ENCODE results near the gene ZC3H12D.
"Not testable (repeated sequence)": the region's sequence is repeated elsewhere in the genome, so short reads cannot be mapped to it uniquely, and the experiment has no call there.

ZC3H12D gene

GRCh38 chr6:149497365-149497764 lies 12.6 kb upstream of the ZC3H12D start:
- Histone ChIP-seq H3K4ac (ENCODE audit: low read depth in 1 of 2, low read length in 2 of 2) (no peak overlapping the region), H3K27ac (ENCODE audit: low read length, poor library complexity, severe bottlenecking) (no peak overlapping the region), H3K23ac (ENCODE audit: low read length in 2 of 2) (no peak overlapping the region), H3K9me3 (ENCODE audit: control insufficient read depth, low read length) (no peaks in the 10 kb centered on the region), H3K79me1 (replicated peaks; ENCODE audit: low read length, poor library complexity, severe bottlenecking) (no peaks in the 10 kb centered on the region), H3K9ac (ENCODE audit: low read length) (no peak overlapping the region), H3K14ac (ENCODE audit: low read length in 2 of 2) (no peak overlapping the region), H3K4me3 (ENCODE audit: insufficient read depth in 1 of 2, low read depth in 1 of 2, low read length in 2 of 2) (no peak overlapping the region), H4K8ac (ENCODE audit: low read length) (no peak overlapping the region), H3K36me3 (ENCODE audit: control insufficient read depth in 1 of 2, insufficient read depth in 2 of 2, low read depth in 1 of 2, low read length in 2 of 2) (peaks cover 0 to 18% of the 10 kb centered on the region in 2 experiments), H3K18ac (ENCODE audit: low read depth in 1 of 2, low read length in 2 of 2) (no peak overlapping the region), H3K27me3 (ENCODE audit: control insufficient read depth in 1 of 2, insufficient read depth in 1 of 2, low read length in 2 of 2) (no peaks in the 10 kb centered on the region), H2BK5ac (ENCODE audit: low read depth, low read length, poor library complexity, severe bottlenecking) (no peak overlapping the region), H3K4me2 (ENCODE audit: low read length, poor library complexity, severe bottlenecking) (no peak overlapping the region), H2BK120ac (ENCODE audit: low read depth, low read length) (no peak overlapping the region), H2AK5ac (ENCODE audit: low read length, severe bottlenecking) (no peak overlapping the region), H4K91ac (ENCODE audit: low read length) (no peak overlapping the region), H3K4me1 (ENCODE audit: control insufficient read depth, insufficient read depth, low read depth, low read length) (peaks cover 1% of the 10 kb centered on the region), H2BK15ac (ENCODE audit: low read depth, poor library complexity, severe bottlenecking) (no peak overlapping the region), H2BK12ac (ENCODE audit: low read length in 2 of 2) (no peak overlapping the region), H2AFZ (ENCODE audit: low read depth, low read length) (no peak overlapping the region)
- no CpG with 5 or more reads among the region's 2 CpGs for WGBS
- no peak for DNase-seq

DNA sequence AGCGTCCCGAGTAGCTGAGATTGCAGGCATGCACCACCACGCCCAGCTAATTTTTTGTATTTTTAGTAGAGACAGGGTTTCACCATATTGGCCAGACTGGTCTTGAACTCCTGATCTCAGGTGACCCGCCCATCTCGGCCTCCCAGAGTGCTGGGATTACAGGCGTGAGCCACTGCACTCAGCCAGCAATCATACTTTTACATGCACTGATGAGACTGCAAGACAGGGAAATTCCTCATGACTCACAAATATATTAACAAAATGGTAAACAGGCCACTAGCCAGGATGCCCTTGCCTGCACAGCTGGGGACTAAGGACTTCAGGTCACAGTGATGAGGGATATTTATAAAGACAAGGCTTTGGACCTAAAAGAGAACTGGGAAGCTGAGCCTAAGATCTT lies 11.8 kb upstream of the ZC3H12D start:
- H2BK120ac ChIP-seq (ENCODE audit: low read depth, low read length); H3K23ac ChIP-seq (ENCODE audit: low read length in 2 of 2); H3K4me2 ChIP-seq (ENCODE audit: low read length, poor library complexity, severe bottlenecking); H2AK5ac ChIP-seq (ENCODE audit: low read length, severe bottlenecking); H3K9me3 ChIP-seq (ENCODE audit: control insufficient read depth, low read length); H3K18ac ChIP-seq (ENCODE audit: low read depth in 1 of 2, low read length in 2 of 2); H2BK15ac ChIP-seq (ENCODE audit: low read depth, poor library complexity, severe bottlenecking); H3K27me3 ChIP-seq (ENCODE audit: control insufficient read depth in 1 of 2, insufficient read depth in 1 of 2, low read length in 2 of 2); H4K8ac ChIP-seq (ENCODE audit: low read length); H2BK5ac ChIP-seq (ENCODE audit: low read depth, low read length, poor library complexity, severe bottlenecking); H3K4me1 ChIP-seq (ENCODE audit: control insufficient read depth, insufficient read depth, low read depth, low read length); H2BK12ac ChIP-seq (ENCODE audit: low read length in 2 of 2); H3K4me3 ChIP-seq (ENCODE audit: insufficient read depth in 1 of 2, low read depth in 1 of 2, low read length in 2 of 2); H4K91ac ChIP-seq (ENCODE audit: low read length); H3K9ac ChIP-seq (ENCODE audit: low read length); H3K27ac ChIP-seq (ENCODE audit: low read length, poor library complexity, severe bottlenecking); H2AFZ ChIP-seq (ENCODE audit: low read depth, low read length); H3K14ac ChIP-seq (ENCODE audit: low read length in 2 of 2); H3K79me1 ChIP-seq (replicated peaks; ENCODE audit: low read length, poor library complexity, severe bottlenecking): not testable (repeated sequence)
- Histone ChIP-seq H3K36me3 (ENCODE audit: control insufficient read depth in 1 of 2, insufficient read depth in 2 of 2, low read depth in 1 of 2, low read length in 2 of 2) (peaks cover 0 to 11% of the 10 kb centered on the region in 2 experiments), H3K4ac (ENCODE audit: low read depth in 1 of 2, low read length in 2 of 2) (peak overlapping the region in 1 of 2 experiments; percentile 10)
- DNase-seq = peak; percentile 82
- WGBS = 59% methylated on average over 6 of the region's 6 CpGs

DNA sequence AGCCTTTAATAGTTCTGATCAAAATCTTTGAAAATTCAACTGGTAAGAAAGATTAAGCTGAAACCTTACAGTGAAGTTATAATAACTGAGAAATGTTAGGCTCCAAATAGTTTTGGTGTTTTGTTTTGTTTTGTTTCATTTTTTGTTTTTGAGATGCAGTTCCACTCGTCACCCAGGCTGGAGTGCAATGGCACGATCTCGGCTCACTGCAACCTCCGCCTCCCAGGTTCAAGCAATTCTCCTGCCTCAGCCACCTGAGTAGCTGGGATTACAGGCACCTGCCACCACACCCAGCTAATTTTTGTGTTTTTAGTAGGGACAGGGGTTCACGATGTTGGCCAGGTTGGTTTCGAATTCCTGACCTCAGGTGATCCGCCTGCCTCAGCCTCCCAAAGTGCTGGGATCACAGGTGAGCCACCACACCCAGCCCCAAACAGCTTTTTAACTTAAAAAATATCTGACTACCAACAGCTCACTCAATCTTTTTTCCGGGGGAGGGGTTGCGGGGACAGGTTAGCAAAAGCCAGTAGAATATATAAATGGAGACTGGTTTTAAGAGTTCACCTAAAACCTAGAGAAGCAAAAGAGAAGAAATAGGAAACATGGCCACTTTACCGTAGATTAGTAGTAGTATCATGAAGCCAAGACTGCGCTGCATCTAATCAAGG lies 10.7 kb upstream of the ZC3H12D start:
- WGBS = 96% methylated on average over 11 of the region's 11 CpGs
- not testable (repeated sequence) for H4K8ac ChIP-seq (ENCODE audit: low read length); H2AFZ ChIP-seq (ENCODE audit: low read depth, low read length); H3K36me3 ChIP-seq (ENCODE audit: control insufficient read depth in 1 of 2, insufficient read depth in 2 of 2, low read depth in 1 of 2, low read length in 2 of 2); H3K79me1 ChIP-seq (replicated peaks; ENCODE audit: low read length, poor library complexity, severe bottlenecking); H3K4me1 ChIP-seq (ENCODE audit: control insufficient read depth, insufficient read depth, low read depth, low read length); H2BK15ac ChIP-seq (ENCODE audit: low read depth, poor library complexity, severe bottlenecking); H2BK5ac ChIP-seq (ENCODE audit: low read depth, low read length, poor library complexity, severe bottlenecking); H3K9me3 ChIP-seq (ENCODE audit: control insufficient read depth, low read length); DNase-seq; H2BK120ac ChIP-seq (ENCODE audit: low read depth, low read length); H3K27ac ChIP-seq (ENCODE audit: low read length, poor library complexity, severe bottlenecking); H3K4me2 ChIP-seq (ENCODE audit: low read length, poor library complexity, severe bottlenecking); H3K4ac ChIP-seq (ENCODE audit: low read depth in 1 of 2, low read length in 2 of 2); H3K23ac ChIP-seq (ENCODE audit: low read length in 2 of 2); H3K9ac ChIP-seq (ENCODE audit: low read length); H3K4me3 ChIP-seq (ENCODE audit: insufficient read depth in 1 of 2, low read depth in 1 of 2, low read length in 2 of 2); H2AK5ac ChIP-seq (ENCODE audit: low read length, severe bottlenecking); H3K18ac ChIP-seq (ENCODE audit: low read depth in 1 of 2, low read length in 2 of 2); H4K91ac ChIP-seq (ENCODE audit: low read length); H3K27me3 ChIP-seq (ENCODE audit: control insufficient read depth in 1 of 2, insufficient read depth in 1 of 2, low read length in 2 of 2); H3K14ac ChIP-seq (ENCODE audit: low read length in 2 of 2); H2BK12ac ChIP-seq (ENCODE audit: low read length in 2 of 2)

GRCh38 chr6:149494810-149495209 lies 10.0 kb upstream of the ZC3H12D start:
- not testable (repeated sequence) for H4K8ac ChIP-seq (ENCODE audit: low read length); H3K14ac ChIP-seq (ENCODE audit: low read length in 2 of 2); H3K36me3 ChIP-seq (ENCODE audit: control insufficient read depth in 1 of 2, insufficient read depth in 2 of 2, low read depth in 1 of 2, low read length in 2 of 2); H3K9ac ChIP-seq (ENCODE audit: low read length); H3K27ac ChIP-seq (ENCODE audit: low read length, poor library complexity, severe bottlenecking); H4K91ac ChIP-seq (ENCODE audit: low read length); H3K18ac ChIP-seq (ENCODE audit: low read depth in 1 of 2, low read length in 2 of 2); H3K4me1 ChIP-seq (ENCODE audit: control insufficient read depth, insufficient read depth, low read depth, low read length); H3K23ac ChIP-seq (ENCODE audit: low read length in 2 of 2); H3K9me3 ChIP-seq (ENCODE audit: control insufficient read depth, low read length); H3K4me2 ChIP-seq (ENCODE audit: low read length, poor library complexity, severe bottlenecking); H2BK15ac ChIP-seq (ENCODE audit: low read depth, poor library complexity, severe bottlenecking); H2BK12ac ChIP-seq (ENCODE audit: low read length in 2 of 2); H3K27me3 ChIP-seq (ENCODE audit: control insufficient read depth in 1 of 2, insufficient read depth in 1 of 2, low read length in 2 of 2); H3K4me3 ChIP-seq (ENCODE audit: insufficient read depth in 1 of 2, low read depth in 1 of 2, low read length in 2 of 2); H2AK5ac ChIP-seq (ENCODE audit: low read length, severe bottlenecking); H2BK120ac ChIP-seq (ENCODE audit: low read depth, low read length); H3K4ac ChIP-seq (ENCODE audit: low read depth in 1 of 2, low read length in 2 of 2); H2BK5ac ChIP-seq (ENCODE audit: low read depth, low read length, poor library complexity, severe bottlenecking); H2AFZ ChIP-seq (ENCODE audit: low read depth, low read length); H3K79me1 ChIP-seq (replicated peaks; ENCODE audit: low read length, poor library complexity, severe bottlenecking); DNase-seq
- 95% methylated on average over 2 of the region's 4 CpGs for WGBS

Measured in mesenchymal stem cell (in vitro differentiated cells and primary cell).